Measurements from ENCODE around the gene CNTD1.

Gene CNTD1

DNA sequence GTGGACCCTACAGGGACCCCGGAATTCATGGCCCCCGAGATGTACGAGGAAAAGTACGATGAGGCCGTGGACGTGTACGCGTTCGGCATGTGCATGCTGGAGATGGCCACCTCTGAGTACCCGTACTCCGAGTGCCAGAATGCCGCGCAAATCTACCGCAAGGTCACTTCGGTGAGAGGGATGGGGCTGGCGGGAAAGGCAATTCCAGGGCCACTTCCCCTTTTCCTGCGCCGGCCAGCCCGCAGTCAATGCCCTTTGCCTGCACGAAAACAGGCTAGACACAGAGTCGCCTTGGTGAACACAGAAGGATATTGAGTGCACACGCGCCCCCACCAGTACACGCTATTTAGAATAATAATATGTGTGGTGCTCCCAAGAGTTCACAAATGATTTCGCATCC lies 14.3 kb upstream of the CNTD1 start:
- Histone ChIP-seq H3K36me3 (ENCODE audit: insufficient read depth) (no peaks in the 10 kb centered on the region), H3K9ac (no peak overlapping the region), H3K27me3 (ENCODE audit: insufficient read depth, low read depth) (peaks cover 51% of the 10 kb centered on the region), H3K27ac (no peak overlapping the region), H3K79me2 (ENCODE audit: insufficient read depth, low read depth) (no peaks in the 10 kb centered on the region), H4K20me1 (ENCODE audit: insufficient read depth) (no peaks in the 10 kb centered on the region), H2AFZ (ENCODE audit: low read depth) (no peak overlapping the region), H3K4me3 (IDR thresholded peaks at IDR 0.05; ENCODE audit: insufficient read depth, low read depth, low read length) (no peak overlapping the region), H3K4me1 (ENCODE audit: low read depth, poor library complexity, severe bottlenecking) (no peaks in the 10 kb centered on the region), H3K4me2 (no peak overlapping the region)
- TF ChIP-seq CTCF (conservative IDR thresholded peaks at IDR 0.05; ENCODE audit: low read depth, low read length), result no peak

DNA sequence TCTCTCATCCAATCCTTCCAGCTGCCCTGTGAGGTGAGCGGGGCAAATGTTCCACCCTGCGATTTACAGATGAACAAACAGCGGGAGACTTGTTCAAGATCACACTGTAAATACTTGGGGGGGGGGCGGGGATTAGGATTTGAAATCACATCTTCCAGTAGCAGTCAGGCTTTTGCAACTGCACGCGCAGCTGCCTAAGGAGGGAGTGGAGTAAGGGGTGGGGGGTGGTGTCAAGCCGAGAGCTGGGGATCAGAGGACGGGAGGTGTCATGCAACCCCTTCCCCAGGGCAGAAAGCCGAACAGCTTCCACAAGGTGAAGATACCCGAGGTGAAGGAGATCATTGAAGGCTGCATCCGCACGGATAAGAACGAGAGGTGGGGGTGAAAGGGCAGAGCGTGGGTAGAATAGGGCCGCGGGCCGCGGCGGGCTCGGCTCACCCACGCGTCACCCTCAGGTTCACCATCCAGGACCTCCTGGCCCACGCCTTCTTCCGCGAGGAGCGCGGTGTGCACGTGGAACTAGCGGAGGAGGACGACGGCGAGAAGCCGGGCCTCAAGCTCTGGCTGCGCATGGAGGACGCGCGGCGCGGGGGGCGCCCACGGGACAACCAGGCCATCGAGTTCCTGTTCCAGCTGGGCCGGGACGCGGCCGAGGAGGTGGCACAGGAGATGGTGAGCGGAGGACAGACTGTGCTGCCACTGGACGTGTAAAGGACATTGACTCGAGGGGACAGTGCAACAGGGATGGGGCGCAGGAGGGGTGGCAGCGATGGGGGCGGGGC lies 13.7 kb upstream of the CNTD1 start:
- H4K20me1 ChIP-seq (ENCODE audit: insufficient read depth), result no peaks in the 10 kb centered on the region
- H3K79me2 ChIP-seq (ENCODE audit: insufficient read depth, low read depth), result no peaks in the 10 kb centered on the region
- H3K27ac ChIP-seq, result no peak overlapping the region
- H3K4me1 ChIP-seq (ENCODE audit: low read depth, poor library complexity, severe bottlenecking), result no peaks in the 10 kb centered on the region
- no peak overlapping the region for H3K4me2 ChIP-seq
- TF ChIP-seq CTCF (conservative IDR thresholded peaks at IDR 0.05; ENCODE audit: low read depth, low read length), result no peak
- H3K36me3 ChIP-seq (ENCODE audit: insufficient read depth), result no peaks in the 10 kb centered on the region
- H3K9ac ChIP-seq, result no peak overlapping the region
- peaks cover 51% of the 10 kb centered on the region for H3K27me3 ChIP-seq (ENCODE audit: insufficient read depth, low read depth)
- no peak overlapping the region for H3K4me3 ChIP-seq (IDR thresholded peaks at IDR 0.05; ENCODE audit: insufficient read depth, low read depth, low read length)
- no peak overlapping the region for H2AFZ ChIP-seq (ENCODE audit: low read depth)

DNA sequence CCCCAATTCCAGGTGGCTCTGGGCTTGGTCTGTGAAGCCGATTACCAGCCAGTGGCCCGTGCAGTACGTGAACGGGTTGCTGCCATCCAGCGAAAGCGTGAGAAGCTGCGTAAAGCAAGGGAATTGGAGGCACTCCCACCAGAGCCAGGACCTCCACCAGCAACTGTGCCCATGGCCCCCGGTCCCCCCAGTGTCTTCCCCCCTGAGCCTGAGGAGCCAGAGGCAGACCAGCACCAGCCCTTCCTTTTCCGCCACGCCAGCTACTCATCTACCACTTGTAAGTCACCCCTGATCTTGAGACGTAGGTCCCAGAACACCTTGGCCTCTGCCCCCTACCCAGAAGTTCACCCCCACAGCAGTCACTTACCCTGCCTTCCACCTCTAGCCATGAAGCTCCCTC lies 11.4 kb upstream of the CNTD1 start:
- no peak overlapping the region for H2AFZ ChIP-seq (ENCODE audit: low read depth)
- H3K27ac ChIP-seq, result no peak overlapping the region
- H3K4me3 ChIP-seq (IDR thresholded peaks at IDR 0.05; ENCODE audit: insufficient read depth, low read depth, low read length), result no peak overlapping the region
- peaks cover 41% of the 10 kb centered on the region for H3K27me3 ChIP-seq (ENCODE audit: insufficient read depth, low read depth)
- H3K36me3 ChIP-seq (ENCODE audit: insufficient read depth), result no peaks in the 10 kb centered on the region
- no peaks in the 10 kb centered on the region for H4K20me1 ChIP-seq (ENCODE audit: insufficient read depth)
- H3K4me1 ChIP-seq (ENCODE audit: low read depth, poor library complexity, severe bottlenecking), result no peaks in the 10 kb centered on the region
- H3K79me2 ChIP-seq (ENCODE audit: insufficient read depth, low read depth), result no peaks in the 10 kb centered on the region
- TF ChIP-seq CTCF (conservative IDR thresholded peaks at IDR 0.05; ENCODE audit: low read depth, low read length), result no peak
- H3K4me2 ChIP-seq, result no peak overlapping the region
- no peak overlapping the region for H3K9ac ChIP-seq

DNA sequence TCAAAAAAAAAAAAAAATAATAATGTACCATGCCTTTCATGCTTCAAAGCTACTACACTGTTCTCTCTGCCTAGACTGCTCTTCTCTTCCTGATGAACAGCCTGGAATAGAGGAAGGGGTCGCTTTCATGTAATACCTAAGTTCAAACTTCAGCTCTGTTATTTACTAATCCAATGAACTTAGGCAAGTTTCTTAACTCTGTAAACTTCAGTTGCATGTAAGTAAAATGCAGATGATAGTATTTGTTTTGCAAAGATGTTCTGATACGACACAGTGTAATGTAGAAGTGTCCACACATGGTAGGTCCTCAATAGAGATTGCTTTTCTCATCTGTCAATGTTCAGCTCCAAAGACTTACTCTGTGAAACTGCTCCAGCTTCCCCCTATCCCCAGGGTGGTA lies 6.7 kb upstream of the CNTD1 start:
- no peak for TF ChIP-seq CTCF (conservative IDR thresholded peaks at IDR 0.05; ENCODE audit: low read depth, low read length)
- no peak overlapping the region for H3K4me3 ChIP-seq (IDR thresholded peaks at IDR 0.05; ENCODE audit: insufficient read depth, low read depth, low read length)
- no peaks in the 10 kb centered on the region; the same call in 1 of the 2 replicates for H3K27me3 ChIP-seq (ENCODE audit: insufficient read depth, low read depth)
- no peaks in the 10 kb centered on the region for H3K4me1 ChIP-seq (ENCODE audit: low read depth, poor library complexity, severe bottlenecking)
- no peak overlapping the region for H2AFZ ChIP-seq (ENCODE audit: low read depth)
- H3K79me2 ChIP-seq (ENCODE audit: insufficient read depth, low read depth), result no peaks in the 10 kb centered on the region
- no peak overlapping the region for H3K4me2 ChIP-seq
- no peak overlapping the region for H3K27ac ChIP-seq
- no peaks in the 10 kb centered on the region for H4K20me1 ChIP-seq (ENCODE audit: insufficient read depth)
- H3K9ac ChIP-seq, result no peak overlapping the region
- no peaks in the 10 kb centered on the region for H3K36me3 ChIP-seq (ENCODE audit: insufficient read depth)
